GM12878 (cell line): ENCODE results near the gene MAP2K7.

ENCODE experiments used
- FOS ChIP-seq: IDR thresholded peaks from 3 replicates; pipeline ENCODE4 v1.6.1; 2011; ENCODE audit warnings: borderline replicate concordance; ENCODE audit not compliant: insufficient read length; ENCODE audit errors: extremely low read depth
- NRF1 ChIP-seq: conservative IDR thresholded peaks from 2 replicates; pipeline ENCODE4 v1.6.1; 2011; ENCODE audit warnings: mild to moderate bottlenecking, low read depth, low read length, improper control_type of control experiment
- POLR2A ChIP-seq: IDR thresholded peaks from 2 replicates; pipeline ENCODE4 v1.6.1; 2011; ENCODE audit warnings: low read depth, mild to moderate bottlenecking, low read length
- POLR2AphosphoS5 ChIP-seq: IDR thresholded peaks from 2 replicates; pipeline ENCODE4 v1.6.1; 2011; ENCODE audit warnings: mild to moderate bottlenecking, low read length, inconsistent platforms
- RAD21 ChIP-seq: IDR thresholded peaks from 2 replicates; pipeline ENCODE4 v1.6.1; 2011; ENCODE audit warnings: mild to moderate bottlenecking, low read depth, low read length, moderate library complexity; ENCODE audit not compliant: insufficient read depth
- SMAD5 ChIP-seq: IDR thresholded peaks from 2 replicates; pipeline ENCODE4 v1.6.1; 2016; ENCODE audit warnings: antibody characterized with exemption, low read depth
- SUZ12 ChIP-seq: fragments of 200-600 bp; sonication (generic); IDR thresholded peaks from one replicate; pipeline ENCODE4 v1.6.1; 2018; ENCODE audit warnings: antibody characterized with exemption, mild to moderate bottlenecking; ENCODE audit not compliant: unreplicated experiment
- YY1 ChIP-seq: IDR thresholded peaks from 2 replicates; pipeline ENCODE4 v1.6.1; 2011; ENCODE audit warnings: low read depth, mild to moderate bottlenecking, low read length
- TF ChIP-seq, protein P1 (sequence below), 3 experiments: IDR thresholded peaks in 2 of 3; conservative IDR thresholded peaks in 1 of 3; 2 replicates each; pipeline ENCODE4 v1.5.1; 2011; ENCODE audit warnings: low read depth in 3 of 3, low read length in 3 of 3, mild to moderate bottlenecking in 3 of 3, control low read depth in 2 of 3, moderate library complexity in 2 of 3, inconsistent platforms in 1 of 3, mixed read lengths in 1 of 3; ENCODE audit not compliant: control insufficient read depth in 2 of 3, insufficient read depth in 1 of 3; ENCODE audit errors: extremely low read depth in 1 of 3
- TF ChIP-seq, protein P2 (sequence below): IDR thresholded peaks from 2 replicates; pipeline ENCODE4 v1.6.1; 2012; ENCODE audit warnings: mild to moderate bottlenecking, low read depth, low read length

DNA sequence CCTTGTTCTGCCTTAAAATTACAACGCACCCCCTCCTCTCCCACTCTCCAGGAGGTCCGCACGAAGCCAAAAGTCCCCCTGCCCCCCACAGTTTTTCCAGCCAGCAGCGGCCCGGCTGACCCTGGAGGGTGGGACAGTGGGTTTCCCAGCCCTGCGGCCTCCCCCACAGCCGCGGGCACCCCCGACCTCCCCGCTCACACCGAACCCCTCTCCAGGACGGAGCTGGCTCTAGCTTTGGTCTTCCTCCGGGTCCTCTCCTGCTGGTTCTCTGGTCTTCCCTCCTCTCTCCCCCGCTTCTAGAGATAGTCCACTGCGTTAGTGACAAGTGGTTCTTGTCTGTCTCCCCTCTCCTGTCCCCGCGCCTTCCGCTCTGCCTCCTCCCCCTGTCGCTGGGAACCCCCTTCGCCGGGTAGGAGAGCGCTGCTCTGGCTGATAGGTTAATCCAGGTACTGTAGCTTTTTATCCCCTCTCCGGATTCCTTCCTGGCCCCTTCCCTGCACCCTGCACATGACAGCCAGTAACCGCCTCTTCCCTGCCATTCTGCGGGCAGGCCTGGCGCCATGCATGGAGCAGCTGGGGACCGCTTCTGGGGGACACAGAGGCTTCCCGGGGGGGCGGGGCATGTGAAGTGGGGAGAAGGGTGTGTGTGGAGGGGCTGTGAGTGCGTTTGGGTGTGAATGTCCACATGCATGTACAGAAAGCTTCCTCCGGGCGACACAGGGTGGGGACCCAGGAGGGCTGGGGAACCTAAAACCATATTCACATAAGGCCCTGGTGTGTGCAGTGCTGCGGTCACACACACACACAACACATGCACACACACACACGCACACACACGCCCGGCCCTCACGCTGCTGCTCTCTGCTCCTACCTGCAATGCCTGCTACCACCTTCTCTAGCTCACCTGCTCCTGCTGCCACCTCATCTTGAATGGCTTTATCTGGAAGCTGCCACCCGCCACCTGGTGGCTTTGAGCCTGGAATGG is 46.7 kb upstream of the MAP2K7 start:
- TF ChIP-seq POLR2A (no peak), POLR2AphosphoS5 (no peak), RAD21 (no peak), NRF1 (no peak), SMAD5 (no peak), YY1 (no peak), FOS (no peak), SUZ12 (no peak)
- TF ChIP-seq, protein P1, sequence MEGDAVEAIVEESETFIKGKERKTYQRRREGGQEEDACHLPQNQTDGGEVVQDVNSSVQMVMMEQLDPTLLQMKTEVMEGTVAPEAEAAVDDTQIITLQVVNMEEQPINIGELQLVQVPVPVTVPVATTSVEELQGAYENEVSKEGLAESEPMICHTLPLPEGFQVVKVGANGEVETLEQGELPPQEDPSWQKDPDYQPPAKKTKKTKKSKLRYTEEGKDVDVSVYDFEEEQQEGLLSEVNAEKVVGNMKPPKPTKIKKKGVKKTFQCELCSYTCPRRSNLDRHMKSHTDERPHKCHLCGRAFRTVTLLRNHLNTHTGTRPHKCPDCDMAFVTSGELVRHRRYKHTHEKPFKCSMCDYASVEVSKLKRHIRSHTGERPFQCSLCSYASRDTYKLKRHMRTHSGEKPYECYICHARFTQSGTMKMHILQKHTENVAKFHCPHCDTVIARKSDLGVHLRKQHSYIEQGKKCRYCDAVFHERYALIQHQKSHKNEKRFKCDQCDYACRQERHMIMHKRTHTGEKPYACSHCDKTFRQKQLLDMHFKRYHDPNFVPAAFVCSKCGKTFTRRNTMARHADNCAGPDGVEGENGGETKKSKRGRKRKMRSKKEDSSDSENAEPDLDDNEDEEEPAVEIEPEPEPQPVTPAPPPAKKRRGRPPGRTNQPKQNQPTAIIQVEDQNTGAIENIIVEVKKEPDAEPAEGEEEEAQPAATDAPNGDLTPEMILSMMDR (IDR thresholded peaks at IDR 0.05 in 2 of 3, conservative IDR thresholded peaks at IDR 0.05 in 1 of 3; ENCODE audit: control insufficient read depth in 2 of 3, extremely low read depth in 1 of 3, insufficient read depth in 1 of 3, low read depth in 3 of 3, low read length in 3 of 3): no peak
- TF ChIP-seq, protein P2, sequence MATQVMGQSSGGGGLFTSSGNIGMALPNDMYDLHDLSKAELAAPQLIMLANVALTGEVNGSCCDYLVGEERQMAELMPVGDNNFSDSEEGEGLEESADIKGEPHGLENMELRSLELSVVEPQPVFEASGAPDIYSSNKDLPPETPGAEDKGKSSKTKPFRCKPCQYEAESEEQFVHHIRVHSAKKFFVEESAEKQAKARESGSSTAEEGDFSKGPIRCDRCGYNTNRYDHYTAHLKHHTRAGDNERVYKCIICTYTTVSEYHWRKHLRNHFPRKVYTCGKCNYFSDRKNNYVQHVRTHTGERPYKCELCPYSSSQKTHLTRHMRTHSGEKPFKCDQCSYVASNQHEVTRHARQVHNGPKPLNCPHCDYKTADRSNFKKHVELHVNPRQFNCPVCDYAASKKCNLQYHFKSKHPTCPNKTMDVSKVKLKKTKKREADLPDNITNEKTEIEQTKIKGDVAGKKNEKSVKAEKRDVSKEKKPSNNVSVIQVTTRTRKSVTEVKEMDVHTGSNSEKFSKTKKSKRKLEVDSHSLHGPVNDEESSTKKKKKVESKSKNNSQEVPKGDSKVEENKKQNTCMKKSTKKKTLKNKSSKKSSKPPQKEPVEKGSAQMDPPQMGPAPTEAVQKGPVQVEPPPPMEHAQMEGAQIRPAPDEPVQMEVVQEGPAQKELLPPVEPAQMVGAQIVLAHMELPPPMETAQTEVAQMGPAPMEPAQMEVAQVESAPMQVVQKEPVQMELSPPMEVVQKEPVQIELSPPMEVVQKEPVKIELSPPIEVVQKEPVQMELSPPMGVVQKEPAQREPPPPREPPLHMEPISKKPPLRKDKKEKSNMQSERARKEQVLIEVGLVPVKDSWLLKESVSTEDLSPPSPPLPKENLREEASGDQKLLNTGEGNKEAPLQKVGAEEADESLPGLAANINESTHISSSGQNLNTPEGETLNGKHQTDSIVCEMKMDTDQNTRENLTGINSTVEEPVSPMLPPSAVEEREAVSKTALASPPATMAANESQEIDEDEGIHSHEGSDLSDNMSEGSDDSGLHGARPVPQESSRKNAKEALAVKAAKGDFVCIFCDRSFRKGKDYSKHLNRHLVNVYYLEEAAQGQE: no peak
